ENCODE data around the gene CNP.

GRCh38 chr17:42017866-42018200 lies 51.2 kb downstream of the CNP start:
- TF ChIP-seq RAD21 (IDR thresholded peaks at IDR 0.05; ENCODE audit: low read depth) = no peak
- no peak; the same call in 1 of the 2 replicates for TF ChIP-seq MAX (IDR thresholded peaks at IDR 0.05)
- no peak for TF ChIP-seq NFIC (IDR thresholded peaks at IDR 0.05)
- TF ChIP-seq EP300 (IDR thresholded peaks at IDR 0.05; ENCODE audit: borderline replicate concordance) = no peak
- TF ChIP-seq REST (IDR thresholded peaks at IDR 0.05; ENCODE audit: low read depth) = no peak
- TF ChIP-seq CREB1 (IDR thresholded peaks at IDR 0.05; ENCODE audit: low read depth) = no peak
- TF ChIP-seq TEAD4 (IDR thresholded peaks at IDR 0.05) = no peak
- TF ChIP-seq FOXM1 (IDR thresholded peaks at IDR 0.05; ENCODE audit: borderline replicate concordance, low read depth) = no peak
- no peak for TF ChIP-seq USF1 (IDR thresholded peaks at IDR 0.05)
- no peak for TF ChIP-seq CEBPB (IDR thresholded peaks at IDR 0.05)
- TF ChIP-seq YY1 (IDR thresholded peaks at IDR 0.05; ENCODE audit: low read depth) = no peak
- no peak for TF ChIP-seq EGR1 (IDR thresholded peaks at IDR 0.05)
- no peak for TF ChIP-seq TCF12 (IDR thresholded peaks at IDR 0.05; ENCODE audit: low read depth)
- no peak for TF ChIP-seq ZBTB7A (IDR thresholded peaks at IDR 0.05; ENCODE audit: low read depth)
